Heart left ventricle (tissue), 16 donors: ENCODE results near the gene GPR153. TPM values are rescaled to one million over a fixed set of nuclear protein-coding genes. Genes with fewer than 3 reads are reported as not detected.

Source experiments
- ATAC-seq, 4 donors: fragments of 200-7000 bp; cut with Tn5 transposase; one replicate each; pipeline ENCODE4 v1.9.1; 2020 to 2022; ENCODE audit warnings: moderate library complexity in 4 of 4, mild to moderate bottlenecking in 3 of 4, moderate number of reproducible peaks in 1 of 4
- DNase-seq, 5 donors: peaks; one replicate each; pipeline ENCODE4 v3.0.0-alpha.2; 2020
- H3K27ac ChIP-seq, 12 donors: fragments of 200-600 bp; sonication (generic) in 4 of 12; one replicate each; pipeline versions ENCODE4 v1.5.0 to v1.8.0; 2016 to 2022; ENCODE audit warnings: mild to moderate bottlenecking in 2 of 12
- H3K27me3 ChIP-seq, 9 donors: fragments of 200-600 bp; sonication (generic) in 2 of 9; one replicate each; pipeline versions ENCODE4 v1.5.1 to v1.8.0; 2016 to 2022; ENCODE audit warnings: mild to moderate bottlenecking in 3 of 9
- H3K36me3 ChIP-seq, 9 donors: fragments of 200-600 bp; sonication (generic) in 2 of 9; one replicate each; pipeline versions ENCODE4 v1.5.0 to v1.8.0; 2018 to 2022; ENCODE audit warnings: mild to moderate bottlenecking in 2 of 9
- H3K4me1 ChIP-seq, 12 donors: fragments of 200-600 bp; sonication (generic) in 4 of 12; one replicate each; pipeline versions ENCODE4 v1.5.0 to v1.8.0; 2016 to 2022; ENCODE audit warnings: mild to moderate bottlenecking in 3 of 12
- H3K4me3 ChIP-seq, 12 donors: fragments of 200-600 bp; sonication (generic) in 4 of 12; one replicate each; pipeline versions ENCODE4 v1.5.0 to v1.8.0; 2017 to 2022; ENCODE audit warnings: mild to moderate bottlenecking in 9 of 12, moderate library complexity in 4 of 12
- H3K9me3 ChIP-seq, 12 donors: fragments of 200-600 bp; sonication (generic) in 4 of 12; one replicate each; pipeline versions ENCODE4 v1.5.0 to v1.8.0; 2016 to 2022; ENCODE audit warnings: mild to moderate bottlenecking in 1 of 12
- POLR2A ChIP-seq, 2 donors: fragments of 450-650 bp; IDR thresholded peaks; one replicate each; pipeline ENCODE4 v1.6.1; 2017; ENCODE audit warnings: antibody characterized with exemption in 2 of 2, mild to moderate bottlenecking in 2 of 2, moderate library complexity in 2 of 2
- WGBS, 4 donors: extraction: QIAGEN DNeasy Blood & Tissue Kit in 2 of 4; methylation state at CpG; one replicate each; pipeline versions ENCODE4 v1.1.5 to v1.1.7; 2013 to 2018; 5-methylcytosine and 5-hydroxymethylcytosine counted together
- intact Hi-C, 10 donors: fragments of 100-400 bp; cut with DNase I; formaldehyde crosslinking; loops; one replicate each; pipeline versions ENCODE4 v1.11.1 to v1.14.2; 2022
- polyA plus RNA-seq, 2 donors: library from polyadenylated mRNA; stranded (reverse); fragments of 200-250 nt; gene quantifications; one replicate each; pipeline ENCODE4 v1.2.3, GENCODE V29; 2013
- total RNA-seq, 9 donors: library from RNA; depleted of rRNA in 2 of 9; stranded (reverse); fragments of >200 nt in 2 of 9; fragmentation: NEBNext Ultra II Directional in 3 of 9; extraction: Animal tissue kit (Norgen Biotek cat#: 25700) in 3 of 9; gene quantifications; one replicate each; pipeline versions ENCODE4 v1.1.0 to v1.2.4, GENCODE V29; 2016 to 2023
- TF ChIP-seq, protein P1 (sequence below), 12 donors: fragments of 200-600 bp; sonication (generic) in 4 of 12; IDR thresholded peaks; one replicate each; pipeline versions ENCODE4 v1.5.0 to v1.8.0; 2018 to 2022; ENCODE audit warnings: antibody characterized with exemption in 12 of 12, mild to moderate bottlenecking in 5 of 12
- donor health status: ischemic (EF 13 %, LVEDD 7.1; RV severe dilation, severe dysfunction).
- donor health status: healthy with polysubstance abuse.
- donor health status: DM: no; HTN: yes; CAD: no.
- donor health status: DM: no; HTN: no; CAD: no.
- donor health status: ischemic (EF 25% LVEDD 6.9; RV normal size, moderate dysfunction).
- donor health status: ischemic (EF 25% LVEDD 5.7; RV mildly dilated, moderate dysfunction).
- donor health status: healthy.
- donor health status: DM: yes; HTN: yes; CAD: no.
- donor health status: ischemic (EF 35%, LVEDD 5.7; RV mildly dilated, moderate dysfunction).
- donor health status: nonischemic (EF 11% LVEDD 7.7; RV severe dilation, severe dysfunction).
- donor health status: DM: yes; HTN: yes; CAD: no.
- donor health status: PGD.
- donor health status: ischemic (EF 29% LVEDD 5.4; RV normal size, mild dysfunction).
- donor health status: nonischemic (EF 23%, LVEDD 6.1; RV moderate dilation, normal function).

The GPR153 gene
- total and polyA plus RNA-seq, 11 donors: 2.7 to 30.0 (median 4.7) TPM

DNA sequence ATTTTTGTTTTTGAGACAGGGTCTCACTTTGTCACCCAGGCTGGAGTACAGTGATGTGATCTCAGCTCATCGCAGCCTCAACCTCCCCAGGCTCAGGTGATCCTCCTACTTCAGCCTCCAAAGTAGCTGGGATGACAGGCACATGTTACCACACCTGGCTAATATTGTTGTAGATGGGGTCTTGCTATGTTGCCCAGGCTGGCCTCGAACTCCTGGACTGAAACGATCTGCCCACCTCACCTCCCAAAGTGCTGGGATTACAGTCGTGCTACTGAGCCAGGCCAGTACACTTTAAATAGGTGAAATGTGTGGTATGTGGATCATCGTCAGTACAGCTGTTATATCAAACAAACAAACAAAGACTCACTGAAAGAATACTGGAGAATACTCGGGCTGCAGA, 35.0 kb upstream of the GPR153 start:
- TF ChIP-seq, protein P1, sequence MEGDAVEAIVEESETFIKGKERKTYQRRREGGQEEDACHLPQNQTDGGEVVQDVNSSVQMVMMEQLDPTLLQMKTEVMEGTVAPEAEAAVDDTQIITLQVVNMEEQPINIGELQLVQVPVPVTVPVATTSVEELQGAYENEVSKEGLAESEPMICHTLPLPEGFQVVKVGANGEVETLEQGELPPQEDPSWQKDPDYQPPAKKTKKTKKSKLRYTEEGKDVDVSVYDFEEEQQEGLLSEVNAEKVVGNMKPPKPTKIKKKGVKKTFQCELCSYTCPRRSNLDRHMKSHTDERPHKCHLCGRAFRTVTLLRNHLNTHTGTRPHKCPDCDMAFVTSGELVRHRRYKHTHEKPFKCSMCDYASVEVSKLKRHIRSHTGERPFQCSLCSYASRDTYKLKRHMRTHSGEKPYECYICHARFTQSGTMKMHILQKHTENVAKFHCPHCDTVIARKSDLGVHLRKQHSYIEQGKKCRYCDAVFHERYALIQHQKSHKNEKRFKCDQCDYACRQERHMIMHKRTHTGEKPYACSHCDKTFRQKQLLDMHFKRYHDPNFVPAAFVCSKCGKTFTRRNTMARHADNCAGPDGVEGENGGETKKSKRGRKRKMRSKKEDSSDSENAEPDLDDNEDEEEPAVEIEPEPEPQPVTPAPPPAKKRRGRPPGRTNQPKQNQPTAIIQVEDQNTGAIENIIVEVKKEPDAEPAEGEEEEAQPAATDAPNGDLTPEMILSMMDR (IDR thresholded peaks at IDR 0.05): no peak
- no peak for TF ChIP-seq POLR2A (IDR thresholded peaks at IDR 0.05)
- WGBS, 4 donors: 93% methylated on average over 6 of the region's 6 CpGs
- Histone ChIP-seq H3K27ac (no peak overlapping the region), H3K4me3 (no peak overlapping the region), H3K27me3 (no peaks in the 10 kb centered on the region), H3K36me3 (peaks cover 0 to 7% (median 0%) of the 10 kb centered on the region in 9 donors), H3K9me3 (no peaks in the 10 kb centered on the region), H3K4me1 (peaks cover 0 to 10% (median 0%) of the 10 kb centered on the region in 12 donors)
- no peak for ATAC-seq
- intact Hi-C loops: no loop called here
- no peak for DNase-seq

DNA sequence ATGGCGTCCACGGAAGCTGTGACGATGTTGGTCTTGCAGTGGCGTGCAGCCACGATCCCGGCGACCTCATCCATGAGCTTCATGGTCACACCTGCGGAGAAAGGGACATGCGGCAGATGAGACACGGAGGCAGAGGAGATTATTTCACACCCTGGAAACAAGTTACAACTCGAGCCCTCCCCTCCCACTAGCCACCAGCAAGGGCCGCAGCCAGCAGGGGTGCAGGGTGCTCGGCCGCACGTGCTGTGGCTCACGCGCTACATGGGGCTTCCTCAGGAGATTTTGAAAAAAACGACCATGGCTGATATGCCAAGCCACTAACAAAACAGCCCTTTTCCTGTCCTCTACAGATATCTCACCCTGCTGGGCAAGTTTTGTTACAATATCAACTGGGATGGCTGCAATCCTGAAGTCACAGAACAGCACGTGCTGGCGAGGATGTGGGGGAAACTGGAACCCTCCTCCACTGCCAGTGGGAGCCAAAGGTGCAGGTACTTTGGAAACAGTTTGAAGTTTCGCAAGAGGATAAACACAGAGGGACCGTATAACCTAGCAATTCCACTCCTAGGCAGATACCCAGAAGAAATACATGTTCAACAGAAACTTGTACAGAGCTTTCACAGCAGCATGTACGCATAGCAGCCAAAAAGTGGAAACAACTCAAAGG, 34.1 kb upstream of the GPR153 start:
- Histone ChIP-seq H3K36me3 (peaks cover 0 to 7% (median 0%) of the 10 kb centered on the region in 9 donors), H3K27ac (no peak overlapping the region), H3K4me3 (no peak overlapping the region), H3K9me3 (no peaks in the 10 kb centered on the region), H3K4me1 (peaks cover 0 to 17% (median 3%) of the 10 kb centered on the region in 12 donors), H3K27me3 (no peaks in the 10 kb centered on the region)
- TF ChIP-seq, protein P1 (IDR thresholded peaks at IDR 0.05): no peak
- TF ChIP-seq POLR2A (IDR thresholded peaks at IDR 0.05): no peak
- no peak for DNase-seq
- intact Hi-C loops: no loop called here
- 89 to 93% (median 92%) methylated on average over 23 of the region's 23 CpGs for WGBS, 4 donors
- no peak for ATAC-seq

DNA sequence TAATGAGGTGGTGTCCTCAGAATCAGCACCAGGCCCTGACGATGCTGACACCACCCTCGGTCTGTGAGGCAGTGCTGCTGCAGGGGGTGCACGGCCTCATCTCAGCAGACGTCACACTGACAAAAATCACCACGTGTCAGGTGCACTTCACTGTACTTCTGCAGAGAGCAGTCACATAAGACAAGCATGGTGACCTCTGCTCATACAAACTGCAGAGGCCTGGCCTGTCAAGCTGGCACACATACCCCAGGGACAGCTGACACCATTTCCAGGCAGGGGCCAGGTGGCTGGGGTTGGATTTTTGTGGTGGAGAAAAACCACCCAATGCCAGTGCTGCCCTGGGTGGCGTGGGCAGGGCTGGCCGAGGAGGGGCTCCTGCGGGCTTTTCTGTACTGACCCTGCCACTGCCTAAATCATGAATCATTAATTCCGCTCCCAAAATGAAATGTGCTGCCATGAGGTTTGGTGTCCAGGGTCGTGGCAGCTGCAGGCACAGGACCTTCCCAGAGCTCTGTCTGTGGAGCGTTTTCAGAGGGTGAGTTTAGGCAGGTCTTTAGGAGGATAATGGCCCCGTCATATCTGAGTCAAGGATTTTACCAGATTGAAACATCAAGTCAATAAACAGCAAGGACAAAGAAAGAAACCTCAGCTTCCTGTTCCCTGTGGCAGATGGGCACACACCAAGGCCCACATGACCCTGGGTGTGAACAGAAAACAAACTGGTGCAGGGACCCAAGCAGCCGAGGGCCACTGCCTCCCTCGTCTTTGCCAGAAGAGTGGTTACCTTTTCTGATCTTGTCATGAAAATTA, 33.4 kb upstream of the GPR153 start:
- 75 to 90% (median 88%) methylated on average over 13 to 14 of the region's 14 CpGs for WGBS, 4 donors
- TF ChIP-seq POLR2A (IDR thresholded peaks at IDR 0.05): no peak
- TF ChIP-seq, protein P1 (IDR thresholded peaks at IDR 0.05): no peak
- H3K27ac ChIP-seq: peak overlapping the region in 1 of 12 donors; percentile 50
- H3K4me1 ChIP-seq: peaks cover 0 to 23% (median 4%) of the 10 kb centered on the region in 12 donors
- intact Hi-C loops: no loop called here
- no peak for DNase-seq
- ATAC-seq: peak; percentile 61 to 80 (median 66)
- H3K27me3 ChIP-seq: no peaks in the 10 kb centered on the region
- H3K36me3 ChIP-seq: peaks cover 0 to 7% (median 0%) of the 10 kb centered on the region in 9 donors
- H3K9me3 ChIP-seq: no peaks in the 10 kb centered on the region
- H3K4me3 ChIP-seq: no peak overlapping the region

DNA sequence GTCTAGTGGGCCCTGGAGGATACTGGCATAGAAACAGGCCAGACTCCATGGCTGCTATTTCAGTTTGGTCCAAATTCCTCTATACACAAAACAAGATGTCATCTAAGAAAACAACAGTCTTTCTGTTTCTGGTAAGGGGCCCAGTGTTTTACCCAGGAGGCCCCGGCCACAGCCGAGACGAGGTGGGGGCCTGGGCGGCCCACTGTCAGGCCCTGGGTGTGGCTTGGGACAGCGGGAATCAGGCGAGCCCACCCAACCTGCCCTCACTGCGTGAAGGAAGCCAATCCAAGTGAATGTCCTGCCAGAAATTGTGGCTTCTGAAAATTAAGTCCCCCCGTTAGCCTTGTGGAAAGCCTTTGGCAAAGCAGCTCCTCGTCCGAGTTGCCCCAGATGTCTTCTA, 31.2 kb upstream of the GPR153 start:
- 60 to 87% (median 75%) methylated on average over 8 to 10 of the region's 10 CpGs for WGBS, 4 donors
- Histone ChIP-seq H3K27ac (peak overlapping the region in 1 of 12 donors; percentile 11), H3K36me3 (peaks cover 0 to 7% (median 0%) of the 10 kb centered on the region in 9 donors), H3K4me1 (peaks cover 0 to 32% (median 8%) of the 10 kb centered on the region in 12 donors), H3K27me3 (no peaks in the 10 kb centered on the region), H3K9me3 (no peaks in the 10 kb centered on the region), H3K4me3 (no peak overlapping the region)
- DNase-seq: no peak
- intact Hi-C loops: no loop called here
- no peak for ATAC-seq
- no peak for TF ChIP-seq POLR2A (IDR thresholded peaks at IDR 0.05)
- TF ChIP-seq, protein P1 (IDR thresholded peaks at IDR 0.05): no peak
